HepG2 (cell line): ENCODE results near the gene BEGAIN. TPM values are rescaled to one million over a fixed set of nuclear protein-coding genes. Genes with fewer than 3 reads are reported as not detected.

ENCODE experiments used
- ATAC-seq: fragments of 200-7000 bp; cut with Tn5 transposase; 3 replicates; pipeline ENCODE4 v1.9.1; 2020; ENCODE audit warnings: mild to moderate bottlenecking, moderate library complexity
- BruUV-seq: library from RNA; stranded (reverse); fragments of 400-500 nt; replicated peaks from 2 replicates; lab custom pipeline; 2021; lab: Mats Ljungman, UMichigan
- CTCF ChIA-PET: fragments of 300-600 bp; formaldehyde crosslinking; extraction: SDS; loops from one replicate; lab custom pipeline; 2021; ENCODE audit warnings: low total read pairs, inconsistent platforms, low intra/inter-chr PET ratio; lab: Yijun Ruan, JAX
- POLR2A ChIA-PET: fragments of 350-600 bp; sonication (Branson Sonifier 250); formaldehyde crosslinking; loops from one replicate; lab custom pipeline; 2020; ENCODE audit warnings: antibody characterized with exemption, inconsistent platforms; lab: Yijun Ruan, JAX
- DNase-seq: peaks from one replicate; pipeline ENCODE4 v3.0.0-alpha.2; 2015; ENCODE audit warnings: low spot score
- FAIRE-seq: peaks from 3 replicates; lab custom pipeline; 2011; peaks lifted over from hg19 to GRCh38; lab: Jason Lieb, UNC
- H2AFZ ChIP-seq: one replicate; pipeline ENCODE4 v1.6.1; 2011; ENCODE audit warnings: low read length, inconsistent platforms
- H3K27ac ChIP-seq: fragments of 300-600 bp; 3 replicates; pipeline ENCODE4 v1.8.0; 2011; ENCODE audit warnings: mixed run types, mild to moderate bottlenecking, mixed read lengths, low read length, inconsistent platforms; ENCODE audit not compliant: insufficient read depth; ENCODE audit errors: extremely low read length
- H3K27me3 ChIP-seq, 2 experiments: fragments of 200-600 bp in 1 of 2; 2 replicates in 1 of 2; 3 replicates in 1 of 2; pipeline versions ENCODE4 v1.6.0 to v1.8.0; 2011; ENCODE audit warnings: low read length in 2 of 2, mild to moderate bottlenecking in 2 of 2, moderate library complexity in 2 of 2, inconsistent platforms in 1 of 2; ENCODE audit not compliant: insufficient read depth in 2 of 2, control insufficient read depth in 1 of 2
- H3K36me3 ChIP-seq, 2 experiments: fragments of 200-600 bp in 1 of 2; replicated peaks in 1 of 2; 2 replicates in 1 of 2; 3 replicates in 1 of 2; pipeline versions ENCODE4 v1.5.1 to v1.8.0; 2011; ENCODE audit warnings: low read length in 2 of 2, inconsistent platforms in 1 of 2; ENCODE audit not compliant: insufficient read depth in 2 of 2, control insufficient read depth in 1 of 2
- H3K4me1 ChIP-seq: 2 replicates; pipeline ENCODE4 v1.5.1; 2012; ENCODE audit warnings: low read length, inconsistent platforms; ENCODE audit not compliant: insufficient read depth
- H3K4me2 ChIP-seq: 2 replicates; pipeline ENCODE4 v1.6.0; 2011; ENCODE audit warnings: low read depth, low read length, inconsistent platforms
- H3K4me3 ChIP-seq, 3 experiments: fragments of 200-600 bp in 1 of 3; sonication (generic), shearing (Covaris generic) in 1 of 3; replicated peaks in 1 of 3; 2 replicates each; pipeline ENCODE4 v1.5.1; 2011 to 2016; ENCODE audit warnings: low read length in 3 of 3, inconsistent platforms in 2 of 3, low read depth in 2 of 3, mild to moderate bottlenecking in 2 of 3, control low read depth in 1 of 3, mixed read lengths in 1 of 3; ENCODE audit not compliant: insufficient read depth in 1 of 3
- H3K79me2 ChIP-seq: one replicate; pipeline ENCODE4 v1.6.1; 2011; ENCODE audit warnings: low read length, inconsistent platforms; ENCODE audit not compliant: insufficient read depth
- H3K9ac ChIP-seq: 2 replicates; pipeline ENCODE4 v1.6.0; 2011; ENCODE audit warnings: mild to moderate bottlenecking, low read depth, low read length, inconsistent platforms; ENCODE audit not compliant: insufficient read depth
- H3K9me3 ChIP-seq: 2 replicates; pipeline ENCODE4 v1.5.1; 2012; ENCODE audit warnings: mild to moderate bottlenecking, low read length
- H4K20me1 ChIP-seq: 2 replicates; pipeline ENCODE4 v1.6.0; 2011; ENCODE audit warnings: inconsistent platforms, mild to moderate bottlenecking, low read length, moderate library complexity; ENCODE audit not compliant: insufficient read depth
- BORCS8-MEF2B ChIP-seq: sonication (generic); formaldehyde crosslinking; IDR thresholded peaks from 2 replicates; pipeline ENCODE4 v1.8.0; 2022; ENCODE audit warnings: mild to moderate bottlenecking, missing genetic modification reagents
- FOXA1 ChIP-seq, 2 experiments: fragments of 450-650 bp in 1 of 2; sonication (generic) in 1 of 2; formaldehyde crosslinking in 1 of 2; IDR thresholded peaks; 2 replicates each; pipeline versions ENCODE4 v1.4.0 to v1.6.1; 2016 to 2020; ENCODE audit warnings: missing genetic modification reagents in 1 of 2
- FOXP1 ChIP-seq, 2 experiments: fragments of 450-650 bp in 1 of 2; IDR thresholded peaks; 2 replicates each; pipeline ENCODE4 v1.6.1; 2017 to 2018; ENCODE audit warnings: antibody characterized with exemption in 1 of 2
- MNT ChIP-seq: fragments of 450-650 bp; IDR thresholded peaks from 2 replicates; pipeline ENCODE4 v1.6.1; 2016
- WGBS: methylation state at CpG from one replicate; pipeline ENCODE4 v1.1.6; 2017; ENCODE audit warnings: low lambda C conversion rate; 5-methylcytosine and 5-hydroxymethylcytosine counted together
- in situ Hi-C: cut with HindIII; loops from 2 replicates; pipeline ENCODE4 v1.10.0; 2017; ENCODE audit warnings: low pct_unique_long_range_greater_than_20kb; ENCODE audit not compliant: extremely low pct_ligation_motif_present
- intact Hi-C: fragments of 100-400 bp; cut with micrococcal nuclease; formaldehyde crosslinking; loops from one replicate; pipeline ENCODE4 v1.10.0; 2022; ENCODE audit not compliant: unreplicated experiment
- polyA plus RNA-seq, 8 experiments: library from polyadenylated mRNA; depleted of rRNA in 3 of 8; stranded (reverse) in 7 of 8; unstranded in 1 of 8; fragments of >200 nt; fragmentation: Illumina TruSeq in 4 of 8; extraction: Trizol in 4 of 8; gene quantifications; 2 replicates each; pipeline versions ENCODE4 v1.2.1 to v1.2.3, GENCODE V29; 2011 to 2016; ENCODE audit warnings: low read depth in 4 of 8, missing spikeins in 1 of 8, mixed read lengths in 1 of 8; ENCODE audit not compliant: insufficient read depth in 1 of 8
- total RNA-seq, 5 experiments: library from RNA; depleted of rRNA; stranded (reverse); fragments of >200 nt; fragmentation: Illumina TruSeq; extraction: Trizol; gene quantifications; 2 replicates each; pipeline ENCODE4 v1.2.3, GENCODE V29; 2016; ENCODE audit warnings: low read depth in 1 of 5
- TF ChIP-seq, protein P1 (sequence below): sonication (generic); formaldehyde crosslinking; IDR thresholded peaks from 2 replicates; pipeline ENCODE4 v1.5.0; 2020; ENCODE audit warnings: missing genetic modification reagents, mild to moderate bottlenecking, borderline replicate concordance

The BEGAIN gene
- total and polyA plus RNA-seq, 2 of the 13 experiments (the other 11 are each of a cell fraction or from before 2014, with no cell fraction given): not detected

GRCh38 chr14:100602621-100603230 lies 15.5 kb upstream of the BEGAIN start:
- Histone ChIP-seq H3K36me3 (no peaks in the 10 kb centered on the region), H3K4me2 (no peak overlapping the region), H3K27me3 (peaks cover 5 to 47% of the 10 kb centered on the region in 2 experiments; a peak in 4 of 5 replicates), H3K27ac (no peak overlapping the region), H3K9me3 (no peaks in the 10 kb centered on the region), H4K20me1 (no peaks in the 10 kb centered on the region), H3K79me2 (no peaks in the 10 kb centered on the region), H3K9ac (no peak overlapping the region), H3K4me1 (no peaks in the 10 kb centered on the region), H3K4me3 (no peak overlapping the region), H2AFZ (no peak overlapping the region)
- ATAC-seq: no peak
- no peak for DNase-seq
- intact Hi-C loops (no loop called here), in situ Hi-C loops (no loop called here)
- TF ChIP-seq, protein P1, sequence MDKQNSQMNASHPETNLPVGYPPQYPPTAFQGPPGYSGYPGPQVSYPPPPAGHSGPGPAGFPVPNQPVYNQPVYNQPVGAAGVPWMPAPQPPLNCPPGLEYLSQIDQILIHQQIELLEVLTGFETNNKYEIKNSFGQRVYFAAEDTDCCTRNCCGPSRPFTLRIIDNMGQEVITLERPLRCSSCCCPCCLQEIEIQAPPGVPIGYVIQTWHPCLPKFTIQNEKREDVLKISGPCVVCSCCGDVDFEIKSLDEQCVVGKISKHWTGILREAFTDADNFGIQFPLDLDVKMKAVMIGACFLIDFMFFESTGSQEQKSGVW (CRISPR knock-in tag): no peak
- TF ChIP-seq MNT (peak; percentile 42; the same call in 1 of the 2 replicates), FOXA1 (IDR thresholded peaks at IDR 0.05) (0 out of 2 replicates have a peak, but pooled peaks have one; percentile 16), FOXA1 (CRISPR knock-in tag; IDR thresholded peaks at IDR 0.05) (no peak), BORCS8-MEF2B (CRISPR knock-in tag) (no peak), FOXP1 (IDR thresholded peaks at IDR 0.05) (0 out of 2 replicates have a peak, but pooled peaks have one; percentile 21), FOXP1 (CRISPR knock-in tag; IDR thresholded peaks at IDR 0.05) (no peak)
- WGBS: 17% methylated on average over 7 of the region's 7 CpGs
- no peak for FAIRE-seq
- ChIA-PET CTCF (no interaction called here), POLR2A (no interaction called here)
- no TSS peak for BruUV-seq
